ENCODE measurements around the gene PRDX5. TPM values are rescaled to one million over a fixed set of nuclear protein-coding genes. Genes with fewer than 3 reads are reported as not detected.

PRDX5 gene
- total RNA-seq, 1 experiment from 2014 or later: 255 TPM

- no peak overlapping the region for H3K27ac Mint-ChIP-seq
- peaks cover 20% of the 10 kb centered on the region for H3K4me1 Mint-ChIP-seq
- ATAC-seq: no peak
- H3K4me3 Mint-ChIP-seq: no peak overlapping the region
- H3K27me3 Mint-ChIP-seq (ENCODE audit: low read depth): peaks cover 30% of the 10 kb centered on the region
- POLR2A ChIA-PET: interaction anchor here (0.6 kb wide), 1 partner anchor 1054 kb away, joined by 5 read pairs; no protein-coding TSS in a partner anchor
- no peak for DNase-seq (ENCODE audit: low spot score)
- no peaks in the 10 kb centered on the region for H3K36me3 Mint-ChIP-seq
- TF ChIP-seq, protein P1, sequence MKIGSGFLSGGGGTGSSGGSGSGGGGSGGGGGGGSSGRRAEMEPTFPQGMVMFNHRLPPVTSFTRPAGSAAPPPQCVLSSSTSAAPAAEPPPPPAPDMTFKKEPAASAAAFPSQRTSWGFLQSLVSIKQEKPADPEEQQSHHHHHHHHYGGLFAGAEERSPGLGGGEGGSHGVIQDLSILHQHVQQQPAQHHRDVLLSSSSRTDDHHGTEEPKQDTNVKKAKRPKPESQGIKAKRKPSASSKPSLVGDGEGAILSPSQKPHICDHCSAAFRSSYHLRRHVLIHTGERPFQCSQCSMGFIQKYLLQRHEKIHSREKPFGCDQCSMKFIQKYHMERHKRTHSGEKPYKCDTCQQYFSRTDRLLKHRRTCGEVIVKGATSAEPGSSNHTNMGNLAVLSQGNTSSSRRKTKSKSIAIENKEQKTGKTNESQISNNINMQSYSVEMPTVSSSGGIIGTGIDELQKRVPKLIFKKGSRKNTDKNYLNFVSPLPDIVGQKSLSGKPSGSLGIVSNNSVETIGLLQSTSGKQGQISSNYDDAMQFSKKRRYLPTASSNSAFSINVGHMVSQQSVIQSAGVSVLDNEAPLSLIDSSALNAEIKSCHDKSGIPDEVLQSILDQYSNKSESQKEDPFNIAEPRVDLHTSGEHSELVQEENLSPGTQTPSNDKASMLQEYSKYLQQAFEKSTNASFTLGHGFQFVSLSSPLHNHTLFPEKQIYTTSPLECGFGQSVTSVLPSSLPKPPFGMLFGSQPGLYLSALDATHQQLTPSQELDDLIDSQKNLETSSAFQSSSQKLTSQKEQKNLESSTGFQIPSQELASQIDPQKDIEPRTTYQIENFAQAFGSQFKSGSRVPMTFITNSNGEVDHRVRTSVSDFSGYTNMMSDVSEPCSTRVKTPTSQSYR (CRISPR knock-in tag; IDR thresholded peaks at IDR 0.05): no peak
- TF ChIP-seq HMGA2 (CRISPR knock-in tag; IDR thresholded peaks at IDR 0.05) (no peak), SP1 (CRISPR knock-in tag; conservative IDR thresholded peaks at IDR 0.05) (no peak), OVOL2 (CRISPR knock-in tag; IDR thresholded peaks at IDR 0.05; ENCODE audit: borderline replicate concordance) (no peak)
- TF ChIP-seq, protein P2, sequence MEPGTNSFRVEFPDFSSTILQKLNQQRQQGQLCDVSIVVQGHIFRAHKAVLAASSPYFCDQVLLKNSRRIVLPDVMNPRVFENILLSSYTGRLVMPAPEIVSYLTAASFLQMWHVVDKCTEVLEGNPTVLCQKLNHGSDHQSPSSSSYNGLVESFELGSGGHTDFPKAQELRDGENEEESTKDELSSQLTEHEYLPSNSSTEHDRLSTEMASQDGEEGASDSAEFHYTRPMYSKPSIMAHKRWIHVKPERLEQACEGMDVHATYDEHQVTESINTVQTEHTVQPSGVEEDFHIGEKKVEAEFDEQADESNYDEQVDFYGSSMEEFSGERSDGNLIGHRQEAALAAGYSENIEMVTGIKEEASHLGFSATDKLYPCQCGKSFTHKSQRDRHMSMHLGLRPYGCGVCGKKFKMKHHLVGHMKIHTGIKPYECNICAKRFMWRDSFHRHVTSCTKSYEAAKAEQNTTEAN (CRISPR knock-in tag; IDR thresholded peaks at IDR 0.05): no peak
- CTCF ChIA-PET: interaction anchor here (0.6 to 13.9 kb wide), 3 partner anchors 14 to 41 kb away, joined by 5 to 437 read pairs (median 123); partner anchors contain the start of genes PRDX5 and TRMT112
- H3K9me3 Mint-ChIP-seq: no peaks in the 10 kb centered on the region
Observed at GRCh38 chr11:64339286-64339685, 21.4 kb downstream of the PRDX5 start.

GRCh38 chr11:64339754-64340408 lies 22.0 kb downstream of the PRDX5 start, which contains the start of gene CCDC88B:
CCDC88B (plus strand) TSS chr11:64340204; CDS start chr11:64340267, 63 bp downstream.
- no peak within 1 kb of the TSS; the same call in 1 of the 2 replicates for H3K27ac Mint-ChIP-seq
- no peak for ATAC-seq
- CTCF ChIA-PET: interaction anchor here (0.9 to 13.9 kb wide), 15 partner anchors 8 to 316 kb away, joined by 3 to 437 read pairs (median 14); partner anchors contain the start of genes CATSPERZ, PLCB3, PRDX5 and TRMT112

More at GRCh38 chr11:64339754-64340408, 22.0 kb downstream of the PRDX5 start, which contains the start of gene CCDC88B:
- POLR2A ChIA-PET: no interaction called here
- Mint-ChIP-seq H3K4me3 (peak within 1 kb of the TSS; percentile 69), H3K36me3 (no peaks in the 10 kb centered on the region), H3K4me1 (peaks cover 20% of the 10 kb centered on the region), H3K27me3 (ENCODE audit: low read depth) (peaks cover 30% of the 10 kb centered on the region), H3K9me3 (no peaks in the 10 kb centered on the region)
- no peak for DNase-seq (ENCODE audit: low spot score)
- TF ChIP-seq, protein P3, sequence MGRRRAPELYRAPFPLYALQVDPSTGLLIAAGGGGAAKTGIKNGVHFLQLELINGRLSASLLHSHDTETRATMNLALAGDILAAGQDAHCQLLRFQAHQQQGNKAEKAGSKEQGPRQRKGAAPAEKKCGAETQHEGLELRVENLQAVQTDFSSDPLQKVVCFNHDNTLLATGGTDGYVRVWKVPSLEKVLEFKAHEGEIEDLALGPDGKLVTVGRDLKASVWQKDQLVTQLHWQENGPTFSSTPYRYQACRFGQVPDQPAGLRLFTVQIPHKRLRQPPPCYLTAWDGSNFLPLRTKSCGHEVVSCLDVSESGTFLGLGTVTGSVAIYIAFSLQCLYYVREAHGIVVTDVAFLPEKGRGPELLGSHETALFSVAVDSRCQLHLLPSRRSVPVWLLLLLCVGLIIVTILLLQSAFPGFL (CRISPR knock-in tag; IDR thresholded peaks at IDR 0.05; ENCODE audit: borderline replicate concordance): no peak
- no peak for TF ChIP-seq NR1H2 (CRISPR knock-in tag; IDR thresholded peaks at IDR 0.05)
- TF ChIP-seq, protein P4, sequence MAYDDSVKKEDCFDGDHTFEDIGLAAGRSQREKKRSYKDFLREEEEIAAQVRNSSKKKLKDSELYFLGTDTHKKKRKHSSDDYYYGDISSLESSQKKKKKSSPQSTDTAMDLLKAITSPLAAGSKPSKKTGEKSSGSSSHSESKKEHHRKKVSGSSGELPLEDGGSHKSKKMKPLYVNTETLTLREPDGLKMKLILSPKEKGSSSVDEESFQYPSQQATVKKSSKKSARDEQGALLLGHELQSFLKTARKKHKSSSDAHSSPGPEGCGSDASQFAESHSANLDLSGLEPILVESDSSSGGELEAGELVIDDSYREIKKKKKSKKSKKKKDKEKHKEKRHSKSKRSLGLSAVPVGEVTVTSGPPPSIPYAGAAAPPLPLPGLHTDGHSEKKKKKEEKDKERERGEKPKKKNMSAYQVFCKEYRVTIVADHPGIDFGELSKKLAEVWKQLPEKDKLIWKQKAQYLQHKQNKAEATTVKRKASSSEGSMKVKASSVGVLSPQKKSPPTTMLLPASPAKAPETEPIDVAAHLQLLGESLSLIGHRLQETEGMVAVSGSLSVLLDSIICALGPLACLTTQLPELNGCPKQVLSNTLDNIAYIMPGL (CRISPR knock-in tag; IDR thresholded peaks at IDR 0.05): no peak
- no peak for TF ChIP-seq GRHL2 (CRISPR knock-in tag; IDR thresholded peaks at IDR 0.05; ENCODE audit: insufficient replicate concordance, severe bottlenecking)
- TF ChIP-seq, protein P1 (CRISPR knock-in tag; IDR thresholded peaks at IDR 0.05): no peak
- TF ChIP-seq, protein P2 (CRISPR knock-in tag; IDR thresholded peaks at IDR 0.05): no peak
- no peak for TF ChIP-seq MLX (CRISPR knock-in tag; IDR thresholded peaks at IDR 0.05)
